Smooth muscle cell (in vitro differentiated cells): ENCODE data around the gene IPO4. TPM values are rescaled to one million over a fixed set of nuclear protein-coding genes. Genes with fewer than 3 reads are reported as not detected.
A peak's percentile ranks its signal among the peaks of the same experiment; 100 is the strongest.

ENCODE experiments used
- DNase-seq: peaks from one replicate; lab custom pipeline; 2025; ENCODE audit not compliant: unreplicated experiment; lab: John Stamatoyannopoulos, UW
- H2AFZ ChIP-seq: fragments of 200-600 bp; sonication (generic); 2 replicates; pipeline ENCODE4 v1.6.0; 2016; ENCODE audit warnings: antibody characterized with exemption, low read depth, mild to moderate bottlenecking
- H3F3A ChIP-seq: fragments of 200-600 bp; sonication (generic); 2 replicates; pipeline ENCODE4 v1.6.0; 2017; ENCODE audit warnings: antibody characterized with exemption, low read depth
- H3K27ac ChIP-seq: fragments of 200-600 bp; sonication (generic); 2 replicates; pipeline ENCODE4 v1.5.1; 2016; ENCODE audit warnings: low read depth, mild to moderate bottlenecking
- H3K27me3 ChIP-seq: fragments of 200-600 bp; sonication (generic); 2 replicates; pipeline ENCODE4 v1.6.1; 2016; ENCODE audit warnings: low read depth, mild to moderate bottlenecking
- H3K36me3 ChIP-seq: fragments of 200-600 bp; sonication (generic); 2 replicates; pipeline ENCODE4 v1.5.1; 2016; ENCODE audit warnings: low read depth
- H3K4me1 ChIP-seq: fragments of 200-600 bp; sonication (generic); 2 replicates; pipeline ENCODE4 v1.5.1; 2016; ENCODE audit warnings: low read depth
- H3K4me2 ChIP-seq: fragments of 200-600 bp; sonication (generic); 2 replicates; pipeline ENCODE4 v1.6.0; 2016; ENCODE audit warnings: mild to moderate bottlenecking
- H3K4me3 ChIP-seq: fragments of 200-600 bp; sonication (generic); 2 replicates; pipeline ENCODE4 v1.5.1; 2016; ENCODE audit warnings: mild to moderate bottlenecking
- H3K79me2 ChIP-seq: fragments of 200-600 bp; sonication (generic); 2 replicates; pipeline ENCODE4 v1.6.0; 2016; ENCODE audit warnings: low read depth, mild to moderate bottlenecking
- H3K9ac ChIP-seq: fragments of 200-600 bp; sonication (generic); 2 replicates; pipeline ENCODE4 v1.6.0; 2016; ENCODE audit warnings: low read depth
- H3K9me3 ChIP-seq: fragments of 200-600 bp; sonication (generic); replicated peaks from 2 replicates; pipeline ENCODE4 v1.5.1; 2016; ENCODE audit warnings: low read depth
- H4K20me1 ChIP-seq: fragments of 200-600 bp; sonication (generic); 2 replicates; pipeline ENCODE4 v1.6.0; 2016; ENCODE audit warnings: low read depth
- WGBS: methylation state at CpG from one replicate; pipeline ENCODE4 v1.1.7; 2016; ENCODE audit warnings: low lambda C conversion rate; 5-methylcytosine and 5-hydroxymethylcytosine counted together
- polyA plus RNA-seq: library from polyadenylated mRNA; unstranded; fragments of >200 nt; fragmentation: Nextera tagmentation; extraction: Ambion mirVana; gene quantifications from 2 replicates; pipeline ENCODE4 v1.2.1, GENCODE V29; 2016
- total RNA-seq: library from RNA; depleted of rRNA; stranded (reverse); fragments of >200 nt; gene quantifications from 2 replicates; pipeline ENCODE4 v1.2.3, GENCODE V29; 2014
- TF ChIP-seq, protein P1 (sequence below): fragments of 200-600 bp; sonication (generic); IDR thresholded peaks from 2 replicates; pipeline ENCODE4 v1.5.1; 2017; ENCODE audit warnings: borderline replicate concordance, mild to moderate bottlenecking, antibody characterized with exemption; ENCODE audit not compliant: insufficient read depth, poor library complexity, severe bottlenecking

The IPO4 gene
- total and polyA plus RNA-seq, 2 experiments from 2014 or later: 14.7 to 20.5 TPM

DNA sequence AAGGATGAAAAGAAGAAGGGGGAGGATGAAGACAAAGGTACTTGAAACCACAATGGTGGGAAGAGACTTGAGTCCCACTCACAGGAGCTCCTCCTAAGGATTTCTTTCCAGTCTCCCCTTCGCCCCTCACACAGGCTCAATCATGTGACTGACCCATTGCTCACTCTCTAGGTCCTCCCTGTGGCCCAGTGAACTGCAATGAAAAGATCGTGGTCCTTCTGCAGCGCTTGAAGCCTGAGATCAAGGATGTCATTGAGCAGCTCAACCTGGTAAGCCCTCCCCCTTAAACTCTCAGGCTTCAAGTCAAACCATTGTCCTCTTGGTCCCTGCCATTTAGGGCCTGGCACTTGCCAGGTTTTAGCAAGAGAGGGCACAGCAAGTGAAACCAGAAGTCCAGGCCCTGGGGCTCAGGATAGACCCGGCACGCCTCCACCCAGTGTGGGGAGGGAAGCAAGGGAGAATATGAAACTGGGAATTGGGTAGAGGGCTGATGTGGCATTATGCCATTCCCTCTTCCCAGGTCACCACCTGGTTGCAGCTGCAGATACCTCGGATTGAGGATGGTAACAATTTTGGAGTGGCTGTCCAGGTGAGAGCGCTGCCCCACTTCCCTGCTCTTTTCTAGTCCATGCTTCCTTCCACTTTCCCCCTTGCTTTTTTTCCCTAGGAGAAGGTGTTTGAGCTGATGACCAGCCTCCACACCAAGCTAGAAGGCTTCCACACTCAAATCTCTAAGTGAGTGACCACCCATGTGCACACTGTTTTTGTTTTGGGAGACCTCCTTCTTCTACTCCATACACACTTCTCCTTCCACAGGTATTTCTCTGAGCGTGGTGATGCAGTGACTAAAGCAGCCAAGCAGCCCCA, 50.9 kb downstream of the IPO4 start:
- no peak overlapping the region for H2AFZ ChIP-seq
- no peak for DNase-seq

DNA sequence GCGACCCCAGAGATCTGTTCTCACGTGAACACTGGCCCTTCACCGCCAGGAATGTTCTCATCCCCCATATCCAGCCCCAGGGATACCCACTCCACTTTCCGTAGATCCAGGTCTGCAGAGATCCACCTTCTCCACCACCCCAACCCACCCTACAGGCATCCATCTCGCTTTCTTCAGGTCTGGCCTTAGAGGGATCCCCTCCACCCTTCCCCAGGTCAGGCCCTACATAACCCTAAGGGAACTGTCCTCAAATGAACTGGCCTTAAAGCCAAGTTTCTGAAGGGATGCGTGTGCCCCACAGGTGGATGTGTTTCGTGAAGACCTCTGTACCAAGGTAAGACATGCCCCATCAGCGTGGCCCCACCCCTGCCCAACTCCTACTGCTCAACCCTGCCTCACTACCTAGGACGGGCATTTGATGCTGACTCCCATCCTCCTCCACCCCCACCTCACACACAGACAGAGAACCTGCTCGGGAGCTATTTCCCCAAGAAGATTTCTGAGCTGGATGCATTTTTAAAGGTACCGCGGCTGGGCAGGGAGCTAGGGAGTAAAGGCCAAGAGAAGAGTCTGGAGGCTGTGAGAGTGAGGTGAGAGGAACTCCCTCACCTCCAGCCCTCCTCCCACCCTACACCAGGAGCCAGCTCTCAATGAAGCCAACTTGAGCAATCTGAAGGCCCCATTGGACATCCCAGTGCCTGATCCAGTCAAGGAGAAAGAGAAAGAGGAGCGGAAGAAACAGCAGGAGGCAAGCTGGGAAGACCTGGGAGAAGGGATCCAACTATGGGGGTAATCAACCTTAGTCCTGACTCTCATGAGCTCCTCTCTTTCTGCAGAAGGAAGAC, 51.7 kb downstream of the IPO4 start:
- TF ChIP-seq, protein P1, sequence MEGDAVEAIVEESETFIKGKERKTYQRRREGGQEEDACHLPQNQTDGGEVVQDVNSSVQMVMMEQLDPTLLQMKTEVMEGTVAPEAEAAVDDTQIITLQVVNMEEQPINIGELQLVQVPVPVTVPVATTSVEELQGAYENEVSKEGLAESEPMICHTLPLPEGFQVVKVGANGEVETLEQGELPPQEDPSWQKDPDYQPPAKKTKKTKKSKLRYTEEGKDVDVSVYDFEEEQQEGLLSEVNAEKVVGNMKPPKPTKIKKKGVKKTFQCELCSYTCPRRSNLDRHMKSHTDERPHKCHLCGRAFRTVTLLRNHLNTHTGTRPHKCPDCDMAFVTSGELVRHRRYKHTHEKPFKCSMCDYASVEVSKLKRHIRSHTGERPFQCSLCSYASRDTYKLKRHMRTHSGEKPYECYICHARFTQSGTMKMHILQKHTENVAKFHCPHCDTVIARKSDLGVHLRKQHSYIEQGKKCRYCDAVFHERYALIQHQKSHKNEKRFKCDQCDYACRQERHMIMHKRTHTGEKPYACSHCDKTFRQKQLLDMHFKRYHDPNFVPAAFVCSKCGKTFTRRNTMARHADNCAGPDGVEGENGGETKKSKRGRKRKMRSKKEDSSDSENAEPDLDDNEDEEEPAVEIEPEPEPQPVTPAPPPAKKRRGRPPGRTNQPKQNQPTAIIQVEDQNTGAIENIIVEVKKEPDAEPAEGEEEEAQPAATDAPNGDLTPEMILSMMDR: no peak
- WGBS: 57% methylated on average over 13 of the region's 13 CpGs
- Histone ChIP-seq H3F3A (no peaks in the 10 kb centered on the region), H3K9me3 (no peaks in the 10 kb centered on the region), H3K79me2 (peaks cover 19% of the 10 kb centered on the region), H3K36me3 (no peaks in the 10 kb centered on the region), H3K4me2 (peak overlapping the region; percentile 93), H3K9ac (peak overlapping the region; percentile 86), H4K20me1 (peaks cover 8% of the 10 kb centered on the region), H3K4me1 (peaks cover 18% of the 10 kb centered on the region), H3K27ac (no peak overlapping the region), H3K27me3 (no peaks in the 10 kb centered on the region), H2AFZ (no peak overlapping the region), H3K4me3 (peak overlapping the region; percentile 98)
- no peak for DNase-seq

More for the DNA sequence above, 50.9 kb downstream of the IPO4 start:
- Histone ChIP-seq H3K79me2 (peaks cover 19% of the 10 kb centered on the region), H3K4me3 (no peak overlapping the region), H3K9ac (no peak overlapping the region), H3K4me1 (peaks cover 18% of the 10 kb centered on the region), H3K27ac (no peak overlapping the region), H3K4me2 (no peak overlapping the region), H3F3A (peaks cover 2% of the 10 kb centered on the region), H4K20me1 (peaks cover 8% of the 10 kb centered on the region), H3K27me3 (no peaks in the 10 kb centered on the region), H3K9me3 (no peaks in the 10 kb centered on the region), H3K36me3 (no peaks in the 10 kb centered on the region)
- TF ChIP-seq, protein P1: no peak
- WGBS: 98% methylated on average over 8 of the region's 8 CpGs

DNA sequence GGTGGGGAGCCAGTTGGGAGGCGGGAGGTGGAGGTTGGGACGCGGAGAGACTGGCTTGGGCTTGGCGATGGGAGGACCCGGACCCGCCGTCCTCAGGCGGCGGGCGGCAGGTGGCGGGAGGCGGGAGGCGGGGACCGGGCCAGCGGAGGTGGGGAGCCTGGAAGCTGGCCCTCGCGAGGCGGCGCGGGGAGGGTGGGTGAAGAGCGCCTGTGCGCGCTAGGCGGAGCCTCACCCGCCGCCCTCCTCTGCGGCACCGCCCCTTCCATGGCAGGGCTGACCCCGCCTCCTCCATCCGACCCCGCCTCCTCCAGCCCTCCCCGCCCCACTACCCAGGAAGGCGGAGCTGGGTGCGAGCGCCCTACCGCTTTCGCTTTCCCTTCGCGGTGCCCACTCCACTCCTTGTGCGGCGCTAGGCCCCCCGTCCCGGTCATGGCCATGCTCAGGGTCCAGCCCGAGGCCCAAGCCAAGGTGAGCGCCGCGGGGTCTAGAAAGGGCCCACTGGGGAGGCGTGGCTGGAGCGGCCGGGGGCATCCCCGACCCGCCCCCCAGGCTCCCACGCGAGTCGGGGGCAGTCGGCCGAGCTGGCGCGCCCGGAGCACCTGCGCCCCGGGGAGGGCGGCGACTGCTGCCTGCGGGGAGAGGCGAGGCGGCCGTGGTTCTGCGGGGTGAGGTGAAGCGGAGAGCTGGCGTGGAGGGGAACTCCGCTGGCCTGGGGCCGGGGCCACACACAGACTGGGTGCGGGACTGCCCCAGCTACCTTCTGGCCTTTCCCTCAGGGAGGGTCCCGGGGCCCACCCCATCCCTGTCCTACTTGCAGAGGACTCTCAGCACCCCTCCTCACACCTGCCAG, 52.6 kb downstream of the IPO4 start, which contains the start of gene PSME1:
Gene PSME1 (plus strand): TSS at position 361 of the 850 bp plus-strand sequence. CDS start 69 bp downstream, at position 430.
- Histone ChIP-seq H3K4me3 (peak within 1 kb of the TSS; percentile 98), H3K9me3 (no peaks in the 10 kb centered on the region), H3K27ac (no peak within 1 kb of the TSS), H2AFZ (peak within 1 kb of the TSS; percentile 92), H3K27me3 (no peaks in the 10 kb centered on the region), H3K36me3 (no peaks in the 10 kb centered on the region), H4K20me1 (peaks cover 8% of the 10 kb centered on the region), H3K4me2 (peak within 1 kb of the TSS; percentile 93), H3K9ac (peak within 1 kb of the TSS; percentile 86), H3F3A (no peaks in the 10 kb centered on the region), H3K4me1 (peaks cover 18% of the 10 kb centered on the region), H3K79me2 (peaks cover 19% of the 10 kb centered on the region)
- peak; percentile 75 for DNase-seq
- TF ChIP-seq, protein P1: no peak
- WGBS: 4% methylated on average over 37 of the region's 75 CpGs
